Thyroid gland (tissue), 4 donors: ENCODE data around the gene HS6ST3. TPM values are rescaled to one million over a fixed set of nuclear protein-coding genes. Genes with fewer than 3 reads are reported as not detected.

Experiments
- DNase-seq, 2 donors: peaks; one replicate each; pipeline ENCODE4 v3.0.0-alpha.2; 2019
- H3K27ac ChIP-seq, 3 donors: fragments of 200-600 bp; sonication (generic); 1 replicate in 2 of 3; 2 replicates in 1 of 3; pipeline ENCODE4 v1.5.1; 2016 to 2019; ENCODE audit warnings: mild to moderate bottlenecking in 1 of 3, moderate library complexity in 1 of 3
- H3K27me3 ChIP-seq: fragments of 200-600 bp; sonication (generic); one replicate; pipeline ENCODE4 v1.5.1; 2019
- H3K36me3 ChIP-seq, 2 donors: fragments of 200-600 bp; sonication (generic); one replicate each; pipeline ENCODE4 v1.5.1; 2016 to 2019
- H3K4me1 ChIP-seq, 2 donors: fragments of 200-600 bp; sonication (generic); one replicate each; pipeline ENCODE4 v1.5.1; 2017 to 2019
- H3K4me3 ChIP-seq, 3 donors: fragments of 200-600 bp; sonication (generic); replicated peaks in 1 of 3; 1 replicate in 2 of 3; 2 replicates in 1 of 3; pipeline ENCODE4 v1.5.1; 2016; ENCODE audit warnings: mild to moderate bottlenecking in 1 of 3
- H3K9me3 ChIP-seq: fragments of 200-600 bp; sonication (generic); one replicate; pipeline ENCODE4 v1.5.1; 2017
- CTCF ChIP-seq, 6 experiments: fragments of 200-600 bp in 3 of 6; fragments of 450-650 bp in 3 of 6; sonication (generic) in 3 of 6; IDR thresholded peaks; one replicate each; pipeline ENCODE4 v1.5.1; 2016 to 2019; ENCODE audit warnings: antibody characterized with exemption in 6 of 6, mild to moderate bottlenecking in 2 of 6, inconsistent platforms in 1 of 6, moderate library complexity in 1 of 6
- POLR2A ChIP-seq, 2 donors: fragments of 450-650 bp; IDR thresholded peaks; one replicate each; pipeline ENCODE4 v1.6.1; 2017; ENCODE audit warnings: antibody characterized with exemption in 2 of 2, mild to moderate bottlenecking in 2 of 2, moderate library complexity in 1 of 2
- WGBS, 2 donors: methylation state at CpG; one replicate each; pipeline ENCODE4 v1.1.5; 2017; 5-methylcytosine and 5-hydroxymethylcytosine counted together
- intact Hi-C: fragments of 100-400 bp; cut with DNase I; formaldehyde crosslinking; loops from one replicate; pipeline ENCODE4 v1.15.1; 2023
- total RNA-seq, 4 donors: library from RNA; depleted of rRNA; stranded (reverse); fragments of >200 nt; gene quantifications; one replicate each; pipeline ENCODE4 v1.2.3, GENCODE V29; 2016

The HS6ST3 gene
- total RNA-seq, 4 donors from 2014 or later: 2.0 to 5.8 (median 5.0) TPM

GRCh38 chr13:96661612-96662011 lies 571.7 kb downstream of the HS6ST3 start:
- no peaks in the 10 kb centered on the region for H3K36me3 ChIP-seq
- H3K27me3 ChIP-seq: no peaks in the 10 kb centered on the region
- intact Hi-C loops: no loop called here
- no peaks in the 10 kb centered on the region for H3K9me3 ChIP-seq
- no peak overlapping the region for H3K27ac ChIP-seq
- no peak overlapping the region for H3K4me3 ChIP-seq
- 93 to 97% methylated on average over 2 of the region's 2 CpGs for whole genome bisulfite sequencing, 2 donors
- TF ChIP-seq POLR2A (IDR thresholded peaks at IDR 0.05) (no peak), CTCF (IDR thresholded peaks at IDR 0.05) (no peak)
- H3K4me1 ChIP-seq: no peaks in the 10 kb centered on the region
- DNase-seq: no peak

GRCh38 chr13:96662036-96662435 lies 572.1 kb downstream of the HS6ST3 start:
- no peak overlapping the region for H3K27ac ChIP-seq
- H3K4me1 ChIP-seq: no peaks in the 10 kb centered on the region
- no peaks in the 10 kb centered on the region for H3K27me3 ChIP-seq
- no peak for TF ChIP-seq CTCF (IDR thresholded peaks at IDR 0.05)
- TF ChIP-seq POLR2A (IDR thresholded peaks at IDR 0.05): no peak
- intact Hi-C loops: no loop called here
- DNase-seq: no peak
- no peak overlapping the region for H3K4me3 ChIP-seq
- H3K36me3 ChIP-seq: no peaks in the 10 kb centered on the region
- WGBS, 2 donors: 88 to 89% methylated on average over 3 of the region's 3 CpGs
- H3K9me3 ChIP-seq: no peaks in the 10 kb centered on the region

- H3K27ac ChIP-seq: no peak overlapping the region
- H3K36me3 ChIP-seq: no peaks in the 10 kb centered on the region
- WGBS, 2 donors: 74 to 75% methylated on average over 5 of the region's 5 CpGs
- no peak overlapping the region for H3K4me3 ChIP-seq
- no peaks in the 10 kb centered on the region for H3K9me3 ChIP-seq
- H3K4me1 ChIP-seq: no peaks in the 10 kb centered on the region
- no peaks in the 10 kb centered on the region for H3K27me3 ChIP-seq
- no peak for TF ChIP-seq CTCF (IDR thresholded peaks at IDR 0.05)
- no peak for TF ChIP-seq POLR2A (IDR thresholded peaks at IDR 0.05)
- intact Hi-C loops: no loop called here
- DNase-seq: no peak
These were observed 577.5 kb downstream of the HS6ST3 start for GRCh38 chr13:96667294-96668018.

GRCh38 chr13:96671073-96671472 lies 581.2 kb downstream of the HS6ST3 start:
- H3K36me3 ChIP-seq: no peaks in the 10 kb centered on the region
- no peak overlapping the region for H3K27ac ChIP-seq
- H3K4me3 ChIP-seq: no peak overlapping the region
- H3K4me1 ChIP-seq: no peaks in the 10 kb centered on the region
- no peaks in the 10 kb centered on the region for H3K9me3 ChIP-seq
- H3K27me3 ChIP-seq: no peaks in the 10 kb centered on the region
- DNase-seq: no peak
- intact Hi-C loops: no loop called here
- TF ChIP-seq POLR2A (IDR thresholded peaks at IDR 0.05): no peak
- TF ChIP-seq CTCF (IDR thresholded peaks at IDR 0.05): no peak

- intact Hi-C loops: no loop called here
- no peaks in the 10 kb centered on the region for H3K9me3 ChIP-seq
- TF ChIP-seq POLR2A (IDR thresholded peaks at IDR 0.05) (no peak), CTCF (IDR thresholded peaks at IDR 0.05) (no peak)
These were observed 582.1 kb downstream of the HS6ST3 start for GRCh38 chr13:96672016-96672415.

More at GRCh38 chr13:96672016-96672415, 582.1 kb downstream of the HS6ST3 start:
- Histone ChIP-seq H3K27me3 (no peaks in the 10 kb centered on the region), H3K27ac (no peak overlapping the region), H3K4me3 (no peak overlapping the region), H3K4me1 (no peaks in the 10 kb centered on the region), H3K36me3 (no peaks in the 10 kb centered on the region)
- no peak for DNase-seq
